OCI-LY7 (cell line): ENCODE measurements around the gene CNIH3. TPM values are rescaled to one million over a fixed set of nuclear protein-coding genes. Genes with fewer than 3 reads are reported as not detected.

Experiments used
- BruUV-seq: library from RNA; stranded (reverse); fragments of 400-500 nt; replicated peaks from 2 replicates; lab custom pipeline; 2021; lab: Mats Ljungman, UMichigan
- CTCF ChIA-PET: fragments of 300-600 bp; sonication (Branson Sonifier 250); formaldehyde crosslinking; loops from one replicate; lab custom pipeline; 2022; ENCODE audit warnings: antibody characterized with exemption; ENCODE audit not compliant: unreplicated experiment; lab: Charles Lee
- POLR2A ChIA-PET: fragments of 300-600 bp; sonication (Branson Sonifier 250); formaldehyde crosslinking; loops from one replicate; lab custom pipeline; 2022; ENCODE audit warnings: antibody characterized with exemption; lab: Charles Lee
- DNase-seq: peaks from one replicate; pipeline ENCODE4 v3.0.0-alpha.2; 2015; ENCODE audit warnings: low spot score
- H2AFZ ChIP-seq: fragments of 200-600 bp; sonication (generic), shearing (Covaris generic); 2 replicates; pipeline ENCODE4 v1.6.1; 2014; ENCODE audit warnings: mild to moderate bottlenecking, antibody characterized with exemption, low read length, moderate library complexity
- H3K27ac ChIP-seq: fragments of 200-600 bp; sonication (generic); 2 replicates; pipeline ENCODE4 v1.5.1; 2014; ENCODE audit warnings: mixed run types, low read depth, mild to moderate bottlenecking, moderate library complexity, low read length, inconsistent platforms; ENCODE audit not compliant: poor library complexity, severe bottlenecking
- H3K36me3 ChIP-seq: fragments of 200-600 bp; sonication (generic); 2 replicates; pipeline ENCODE4 v1.6.1; 2014; ENCODE audit warnings: mild to moderate bottlenecking, antibody characterized with exemption, low read length, moderate library complexity, mixed read lengths; ENCODE audit not compliant: insufficient read depth
- H3K4me1 ChIP-seq: fragments of 200-600 bp; sonication (generic); 2 replicates; pipeline ENCODE4 v1.5.1; 2014; ENCODE audit warnings: mild to moderate bottlenecking, low read length; ENCODE audit not compliant: insufficient read depth, poor library complexity, severe bottlenecking
- H3K4me2 ChIP-seq: fragments of 200-600 bp; sonication (generic); 2 replicates; pipeline ENCODE4 v1.6.1; 2014; ENCODE audit warnings: mild to moderate bottlenecking, low read length
- H3K4me3 ChIP-seq: fragments of 200-600 bp; sonication (generic); 2 replicates; pipeline ENCODE4 v1.5.1; 2014; ENCODE audit warnings: mild to moderate bottlenecking, low read depth, low read length; ENCODE audit not compliant: poor library complexity, severe bottlenecking
- H3K79me2 ChIP-seq: fragments of 200-600 bp; sonication (generic); 2 replicates; pipeline ENCODE4 v1.6.1; 2016; ENCODE audit warnings: low read depth, mild to moderate bottlenecking, low read length, moderate library complexity, mixed read lengths; ENCODE audit not compliant: insufficient read depth
- H3K9me2 ChIP-seq: fragments of 200-600 bp; sonication (generic); 2 replicates; pipeline ENCODE4 v1.6.1; 2016; ENCODE audit warnings: mild to moderate bottlenecking, low read length, mixed read lengths; ENCODE audit not compliant: insufficient read depth
- H3K9me3 ChIP-seq: fragments of 200-600 bp; sonication (generic); 2 replicates; pipeline ENCODE4 v1.6.1; 2014; ENCODE audit warnings: mild to moderate bottlenecking, mixed run types, low read length, mixed read lengths
- H4K20me1 ChIP-seq: fragments of 200-600 bp; sonication (generic); 2 replicates; pipeline ENCODE4 v1.6.1; 2014; ENCODE audit warnings: mild to moderate bottlenecking, antibody characterized with exemption, low read length, moderate library complexity, mixed read lengths; ENCODE audit not compliant: insufficient read depth
- CTCF ChIP-seq: fragments of 200-600 bp; sonication (generic); conservative IDR thresholded peaks from 2 replicates; pipeline ENCODE4 v1.5.1; 2014; ENCODE audit warnings: mild to moderate bottlenecking, antibody characterized with exemption, low read length, moderate library complexity, mixed read lengths
- EZH2phosphoT487 ChIP-seq: fragments of 200-600 bp; sonication (generic); IDR thresholded peaks from 2 replicates; pipeline ENCODE4 v1.6.1; 2018; ENCODE audit warnings: low read depth, borderline replicate concordance, mild to moderate bottlenecking, mixed run types, antibody characterized with exemption, low read length, moderate library complexity, mixed read lengths
- intact Hi-C: fragments of 100-400 bp; cut with micrococcal nuclease; formaldehyde crosslinking; loops from one replicate; pipeline ENCODE4 v1.10.0; 2022; ENCODE audit not compliant: unreplicated experiment
- total RNA-seq, 2 experiments: library from RNA; depleted of rRNA in 1 of 2; stranded (reverse); fragments of >200 nt in 1 of 2; shearing (Covaris generic) in 1 of 2; gene quantifications; 2 replicates each; pipeline ENCODE4 v1.2.3, GENCODE V29; 2014 to 2022

CNIH3 gene
- total RNA-seq, 2 experiments from 2014 or later = 1.9 to 2.4 TPM

GRCh38 chr1:224760163-224760562 lies 144.0 kb downstream of the CNIH3 start:
- Histone ChIP-seq H4K20me1 (no peaks in the 10 kb centered on the region), H3K79me2 (no peaks in the 10 kb centered on the region), H3K4me3 (no peak overlapping the region), H3K4me1 (no peaks in the 10 kb centered on the region), H3K36me3 (no peaks in the 10 kb centered on the region), H2AFZ (no peak overlapping the region), H3K9me2 (no peaks in the 10 kb centered on the region), H3K27ac (no peak overlapping the region), H3K9me3 (0 out of 2 replicates have a peak, but pooled peaks cover 14% of the 10 kb centered on the region), H3K4me2 (no peak overlapping the region)
- intact Hi-C loops = no loop called here
- ChIA-PET POLR2A (no interaction called here), CTCF (no interaction called here)
- TF ChIP-seq CTCF (no peak), EZH2phosphoT487 (no peak)
- DNase-seq = no peak
- no TSS peak for BruUV-seq

- H3K4me2 ChIP-seq = no peak overlapping the region
- no peak for DNase-seq
- no peak for TF ChIP-seq EZH2phosphoT487
- TF ChIP-seq CTCF = no peak
- intact Hi-C loops = no loop called here
- H3K36me3 ChIP-seq = no peaks in the 10 kb centered on the region
- H3K4me1 ChIP-seq = no peaks in the 10 kb centered on the region
- POLR2A ChIA-PET = no interaction called here
- H3K27ac ChIP-seq = no peak overlapping the region
- H2AFZ ChIP-seq = no peak overlapping the region
- H4K20me1 ChIP-seq = no peaks in the 10 kb centered on the region
- H3K9me2 ChIP-seq = no peaks in the 10 kb centered on the region
- H3K4me3 ChIP-seq = no peak overlapping the region
- H3K79me2 ChIP-seq = no peaks in the 10 kb centered on the region
- H3K9me3 ChIP-seq = 0 out of 2 replicates have a peak, but pooled peaks cover 14% of the 10 kb centered on the region
- CTCF ChIA-PET = no interaction called here
- BruUV-seq = no TSS peak
Measured at GRCh38 chr1:224761245-224761644, 145.1 kb downstream of the CNIH3 start.

- POLR2A ChIA-PET = no interaction called here
- H3K4me2 ChIP-seq = no peak overlapping the region
- BruUV-seq = no TSS peak
Measured at GRCh38 chr1:224762046-224762445, 145.9 kb downstream of the CNIH3 start.

More at GRCh38 chr1:224762046-224762445, 145.9 kb downstream of the CNIH3 start:
- CTCF ChIA-PET = no interaction called here
- Histone ChIP-seq H2AFZ (no peak overlapping the region), H3K36me3 (no peaks in the 10 kb centered on the region), H3K4me3 (no peak overlapping the region), H3K4me1 (no peaks in the 10 kb centered on the region), H3K79me2 (no peaks in the 10 kb centered on the region), H3K27ac (no peak overlapping the region), H3K9me2 (no peaks in the 10 kb centered on the region), H3K9me3 (0 out of 2 replicates have a peak, but pooled peaks cover 14% of the 10 kb centered on the region), H4K20me1 (no peaks in the 10 kb centered on the region)
- no peak for DNase-seq
- no peak for TF ChIP-seq CTCF
- no peak for TF ChIP-seq EZH2phosphoT487
- intact Hi-C loops = no loop called here
